ENCODE measurements around the gene NTM. TPM values are rescaled to one million over a fixed set of nuclear protein-coding genes. Genes with fewer than 3 reads are reported as not detected.

Gene NTM
- total and polyA plus RNA-seq, 2 of the 8 experiments (the other 6 are each of a cell fraction or from before 2014, with no cell fraction given), result 13.4 to 20.0 TPM

GRCh38 chr11:131810541-131810940, 440.1 kb downstream of the NTM start (continued):
- TF ChIP-seq POLR2AphosphoS5 (IDR thresholded peaks at IDR 0.05; ENCODE audit: low read depth, low read length) (no peak), SIRT6 (IDR thresholded peaks at IDR 0.05; ENCODE audit: low read length) (no peak)
